Vagina (tissue), 2 donors: Measurements from ENCODE around the gene LYSMD2. TPM values are rescaled to one million over a fixed set of nuclear protein-coding genes. Genes with fewer than 3 reads are reported as not detected.
A peak's percentile ranks its signal among the peaks of the same experiment; 100 is the strongest.

Experiments used
- DNase-seq, 2 donors: peaks; one replicate each; pipeline ENCODE4 v3.0.0-alpha.2; 2017; ENCODE audit errors: extremely low spot score in 2 of 2
- H3K27ac ChIP-seq: fragments of 200-600 bp; sonication (generic); one replicate; pipeline ENCODE4 v1.5.1; 2019
- H3K27me3 ChIP-seq: fragments of 200-600 bp; sonication (generic); one replicate; pipeline ENCODE4 v1.5.1; 2019
- H3K36me3 ChIP-seq, 2 donors: fragments of 200-600 bp; sonication (generic); one replicate each; pipeline ENCODE4 v1.5.1; 2017 to 2019
- H3K4me1 ChIP-seq: fragments of 200-600 bp; sonication (generic); one replicate; pipeline ENCODE4 v1.5.1; 2019
- H3K4me3 ChIP-seq, 2 donors: fragments of 200-600 bp; sonication (generic); 1 replicate in 1 of 2; 2 replicates in 1 of 2; pipeline ENCODE4 v1.5.1; 2016 to 2019
- H3K9me3 ChIP-seq: fragments of 200-600 bp; sonication (generic); one replicate; pipeline ENCODE4 v1.5.1; 2019
- CTCF ChIP-seq, 3 experiments: fragments of 450-650 bp in 2 of 3; fragments of 200-600 bp in 1 of 3; sonication (generic) in 1 of 3; IDR thresholded peaks; one replicate each; pipeline ENCODE4 v1.5.1; 2017 to 2019; ENCODE audit warnings: antibody characterized with exemption in 3 of 3, mild to moderate bottlenecking in 2 of 3, moderate library complexity in 2 of 3
- POLR2A ChIP-seq, 2 donors: fragments of 450-650 bp; IDR thresholded peaks; one replicate each; pipeline ENCODE4 v1.6.1; 2017; ENCODE audit warnings: antibody characterized with exemption in 2 of 2, mild to moderate bottlenecking in 2 of 2, moderate library complexity in 2 of 2
- POLR2AphosphoS5 ChIP-seq, 2 donors: sonication (generic); formaldehyde crosslinking; IDR thresholded peaks; one replicate each; pipeline ENCODE4 v1.9.0; 2017; ENCODE audit warnings: antibody characterized with exemption in 2 of 2, mild to moderate bottlenecking in 2 of 2, low read depth in 1 of 2; ENCODE audit not compliant: insufficient read depth in 1 of 2
- intact Hi-C: fragments of 100-400 bp; cut with DNase I; formaldehyde crosslinking; loops from one replicate; pipeline ENCODE4 v1.15.1; 2023
- total RNA-seq: library from RNA; depleted of rRNA; stranded (reverse); fragments of >200 nt; gene quantifications from one replicate; pipeline ENCODE4 v1.2.3, GENCODE V29; 2016

LYSMD2 gene
- total RNA-seq, 1 donor from 2014 or later, result 16.9 TPM

GRCh38 chr15:51736069-51736468 is 1.4 kb downstream of the LYSMD2 start:
- H3K27ac ChIP-seq, result peak overlapping the region; percentile 88
- no peaks in the 10 kb centered on the region for H3K9me3 ChIP-seq
- peaks cover 38% of the 10 kb centered on the region for H3K4me1 ChIP-seq
- no peaks in the 10 kb centered on the region for H3K36me3 ChIP-seq
- no peaks in the 10 kb centered on the region for H3K27me3 ChIP-seq
- DNase-seq, result no peak
- H3K4me3 ChIP-seq, result peak overlapping the region; percentile 71 to 95
- TF ChIP-seq POLR2AphosphoS5 (IDR thresholded peaks at IDR 0.05; ENCODE audit: insufficient read depth in 1 of 2, low read depth in 1 of 2), result no peak
- no peak for TF ChIP-seq CTCF (IDR thresholded peaks at IDR 0.05)
- no peak for TF ChIP-seq POLR2A (IDR thresholded peaks at IDR 0.05)
- intact Hi-C loops, result no loop called here

GRCh38 chr15:51735228-51736010 is 2.0 kb downstream of the LYSMD2 start:
- H3K36me3 ChIP-seq, result no peaks in the 10 kb centered on the region
- intact Hi-C loops, result no loop called here
- H3K4me1 ChIP-seq, result peaks cover 41% of the 10 kb centered on the region
- no peak overlapping the region for H3K27ac ChIP-seq
- no peak overlapping the region for H3K4me3 ChIP-seq
- no peaks in the 10 kb centered on the region for H3K9me3 ChIP-seq
- TF ChIP-seq POLR2AphosphoS5 (IDR thresholded peaks at IDR 0.05; ENCODE audit: insufficient read depth in 1 of 2, low read depth in 1 of 2) (no peak), POLR2A (IDR thresholded peaks at IDR 0.05) (no peak), CTCF (IDR thresholded peaks at IDR 0.05) (no peak)
- no peaks in the 10 kb centered on the region for H3K27me3 ChIP-seq
- no peak for DNase-seq

- Histone ChIP-seq H3K27me3 (no peaks in the 10 kb centered on the region), H3K36me3 (no peaks in the 10 kb centered on the region), H3K9me3 (no peaks in the 10 kb centered on the region), H3K4me3 (no peak overlapping the region), H3K4me1 (peaks cover 29% of the 10 kb centered on the region), H3K27ac (peak overlapping the region; percentile 79)
- intact Hi-C loops, result no loop called here
- no peak for TF ChIP-seq CTCF (IDR thresholded peaks at IDR 0.05)
- TF ChIP-seq POLR2AphosphoS5 (IDR thresholded peaks at IDR 0.05; ENCODE audit: insufficient read depth in 1 of 2, low read depth in 1 of 2), result no peak
- no peak for TF ChIP-seq POLR2A (IDR thresholded peaks at IDR 0.05)
- no peak for DNase-seq
Observed at GRCh38 chr15:51732646-51733045, 4.8 kb downstream of the LYSMD2 start.

GRCh38 chr15:51731549-51732267 is 5.7 kb downstream of the LYSMD2 start:
- Histone ChIP-seq H3K27me3 (no peaks in the 10 kb centered on the region), H3K4me3 (peak overlapping the region; percentile 16 to 20), H3K4me1 (peaks cover 34% of the 10 kb centered on the region), H3K36me3 (no peaks in the 10 kb centered on the region), H3K9me3 (no peaks in the 10 kb centered on the region), H3K27ac (peak overlapping the region; percentile 79)
- intact Hi-C loops, result no loop called here
- TF ChIP-seq CTCF (IDR thresholded peaks at IDR 0.05) (no peak), POLR2A (IDR thresholded peaks at IDR 0.05) (no peak), POLR2AphosphoS5 (IDR thresholded peaks at IDR 0.05; ENCODE audit: insufficient read depth in 1 of 2, low read depth in 1 of 2) (no peak)
- no peak for DNase-seq
